ENCODE results near the gene HHATL. TPM values are rescaled to one million over a fixed set of nuclear protein-coding genes. Genes with fewer than 3 reads are reported as not detected.

Gene HHATL
- total RNA-seq, 1 donor from 2014 or later = not detected

DNA sequence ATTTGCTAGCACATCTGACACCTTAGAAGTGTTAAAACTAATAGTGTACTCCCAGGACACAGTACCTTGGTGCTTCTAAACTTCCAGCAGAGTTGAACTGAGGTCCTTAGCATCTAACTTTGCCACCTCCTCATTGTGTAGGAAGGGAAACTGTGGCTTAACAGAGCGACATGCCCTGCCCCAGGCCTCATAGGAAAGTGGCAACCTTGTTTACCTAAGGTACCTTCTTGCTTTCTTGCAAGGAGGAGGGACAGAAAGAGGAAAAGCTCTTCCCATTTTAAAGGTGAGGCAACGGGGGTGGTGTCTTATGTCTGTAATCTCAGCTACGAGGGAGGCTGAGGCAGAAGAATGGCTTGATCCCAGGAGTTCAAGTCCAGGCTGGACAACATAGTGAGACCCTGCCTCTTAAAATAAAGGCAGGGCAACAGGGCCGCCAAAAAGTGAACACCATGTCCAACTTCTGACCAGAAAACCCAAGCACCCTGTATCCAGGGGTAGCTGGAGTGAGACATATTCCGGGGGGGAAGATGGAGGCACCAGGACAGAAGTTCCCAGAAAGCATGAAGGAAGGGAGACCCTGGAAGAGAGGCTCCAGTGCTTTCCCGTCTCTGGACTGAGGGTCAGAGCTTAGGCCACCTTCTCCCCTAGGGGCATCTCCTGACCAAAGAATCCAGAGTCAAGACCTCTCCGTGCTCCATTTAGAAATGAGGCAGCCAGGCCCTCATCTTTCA is 17.8 kb downstream of the HHATL start:
- FAIRE-seq (no peak), DNase-seq (ENCODE audit: low read depth) (no peak)
- Histone ChIP-seq H3K4me1 (ENCODE audit: insufficient read depth, low read length) (peaks cover 14% of the 10 kb centered on the region), H3K9ac (ENCODE audit: low read length) (no peak overlapping the region), H4K20me1 (ENCODE audit: insufficient read depth, low read length) (no peaks in the 10 kb centered on the region), H3K36me3 (ENCODE audit: insufficient read depth, low read length) (no peaks in the 10 kb centered on the region), H3K9me3 (ENCODE audit: insufficient read depth, low read depth, low read length) (peaks cover 4% of the 10 kb centered on the region), H3K27me3 (ENCODE audit: insufficient read depth, low read length) (peaks cover 15% of the 10 kb centered on the region), H2AFZ (ENCODE audit: low read depth, low read length) (no peak overlapping the region), H3K4me2 (ENCODE audit: low read length) (peak overlapping the region; percentile 59), H3K79me2 (ENCODE audit: insufficient read depth, low read length) (no peaks in the 10 kb centered on the region), H3K27ac (ENCODE audit: low read depth, low read length) (no peak overlapping the region), H3K4me3 (ENCODE audit: insufficient read depth, low read depth, low read length) (no peak overlapping the region)
- H3K4me3 Mint-ChIP-seq (ENCODE audit: unreplicated experiment) = no peak overlapping the region
- H3K4me1 Mint-ChIP-seq (ENCODE audit: low read depth, unreplicated experiment) = peaks cover 15% of the 10 kb centered on the region
- TF ChIP-seq EZH2 (IDR thresholded peaks at IDR 0.05; ENCODE audit: insufficient read depth, low read length) = no peak
- TF ChIP-seq, protein P1, sequence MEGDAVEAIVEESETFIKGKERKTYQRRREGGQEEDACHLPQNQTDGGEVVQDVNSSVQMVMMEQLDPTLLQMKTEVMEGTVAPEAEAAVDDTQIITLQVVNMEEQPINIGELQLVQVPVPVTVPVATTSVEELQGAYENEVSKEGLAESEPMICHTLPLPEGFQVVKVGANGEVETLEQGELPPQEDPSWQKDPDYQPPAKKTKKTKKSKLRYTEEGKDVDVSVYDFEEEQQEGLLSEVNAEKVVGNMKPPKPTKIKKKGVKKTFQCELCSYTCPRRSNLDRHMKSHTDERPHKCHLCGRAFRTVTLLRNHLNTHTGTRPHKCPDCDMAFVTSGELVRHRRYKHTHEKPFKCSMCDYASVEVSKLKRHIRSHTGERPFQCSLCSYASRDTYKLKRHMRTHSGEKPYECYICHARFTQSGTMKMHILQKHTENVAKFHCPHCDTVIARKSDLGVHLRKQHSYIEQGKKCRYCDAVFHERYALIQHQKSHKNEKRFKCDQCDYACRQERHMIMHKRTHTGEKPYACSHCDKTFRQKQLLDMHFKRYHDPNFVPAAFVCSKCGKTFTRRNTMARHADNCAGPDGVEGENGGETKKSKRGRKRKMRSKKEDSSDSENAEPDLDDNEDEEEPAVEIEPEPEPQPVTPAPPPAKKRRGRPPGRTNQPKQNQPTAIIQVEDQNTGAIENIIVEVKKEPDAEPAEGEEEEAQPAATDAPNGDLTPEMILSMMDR (IDR thresholded peaks at IDR 0.05; ENCODE audit: insufficient read depth, low read depth, low read length) = no peak
- no peak overlapping the region for H3K27ac Mint-ChIP-seq (ENCODE audit: unreplicated experiment)
- peaks cover under 1% of the 10 kb centered on the region for H3K9me3 Mint-ChIP-seq (ENCODE audit: unreplicated experiment)
- peaks cover 3% of the 10 kb centered on the region for H3K36me3 Mint-ChIP-seq (ENCODE audit: low read depth, unreplicated experiment)
- H3K27me3 Mint-ChIP-seq (ENCODE audit: low read depth, unreplicated experiment) = peaks cover 15% of the 10 kb centered on the region

DNA sequence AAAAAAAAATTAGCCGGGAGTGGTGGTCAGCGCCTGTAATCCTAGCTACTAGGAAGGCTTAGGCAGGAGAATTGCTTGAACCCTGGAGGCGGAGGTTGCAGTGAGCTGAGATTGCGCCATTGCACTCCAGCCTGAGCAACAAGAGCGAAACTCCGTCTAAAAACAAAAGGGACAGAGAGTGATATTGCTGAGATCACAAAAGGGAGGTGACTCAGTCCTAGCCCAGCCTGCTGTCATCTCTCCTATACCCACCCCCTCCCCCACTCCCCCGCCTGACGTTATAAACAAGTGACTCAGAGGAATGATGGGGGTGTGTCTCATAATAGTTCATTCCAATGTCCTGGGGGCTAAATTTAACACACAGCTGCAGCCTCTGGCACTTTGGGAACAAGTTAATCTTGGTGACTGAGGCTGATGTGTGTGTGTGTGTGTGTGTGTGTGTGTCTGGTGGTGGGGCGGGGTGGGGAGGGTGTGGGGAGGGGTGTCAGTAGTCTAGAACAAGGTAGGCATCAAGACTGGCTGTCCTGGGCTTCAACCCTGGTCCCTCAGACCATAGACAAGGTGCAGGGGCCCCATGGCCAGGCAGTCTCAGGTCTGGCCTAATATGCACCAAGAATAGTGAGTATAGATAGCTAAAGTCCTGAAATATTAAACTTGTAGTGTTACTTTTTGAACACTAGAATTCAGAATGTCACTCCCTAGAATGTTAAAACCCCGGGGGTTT is 18.6 kb downstream of the HHATL start:
- H2AFZ ChIP-seq (ENCODE audit: low read depth, low read length) = no peak overlapping the region
- no peak overlapping the region for H3K9ac ChIP-seq (ENCODE audit: low read length)
- H3K27ac Mint-ChIP-seq (ENCODE audit: unreplicated experiment) = peak overlapping the region; percentile 83
- peak overlapping the region; percentile 61 for H3K4me2 ChIP-seq (ENCODE audit: low read length)
- TF ChIP-seq EZH2 (IDR thresholded peaks at IDR 0.05; ENCODE audit: insufficient read depth, low read length) = no peak
- TF ChIP-seq, protein P1 (IDR thresholded peaks at IDR 0.05; ENCODE audit: insufficient read depth, low read depth, low read length) = no peak
- H3K79me2 ChIP-seq (ENCODE audit: insufficient read depth, low read length) = no peaks in the 10 kb centered on the region
- H3K27me3 ChIP-seq (ENCODE audit: insufficient read depth, low read length) = peaks cover 15% of the 10 kb centered on the region
- H3K4me1 Mint-ChIP-seq (ENCODE audit: low read depth, unreplicated experiment) = peaks cover 16% of the 10 kb centered on the region
- no peak overlapping the region for H3K4me3 ChIP-seq (ENCODE audit: insufficient read depth, low read depth, low read length)
- FAIRE-seq (peak; percentile 9), DNase-seq (ENCODE audit: low read depth) (peak; percentile 92)
- no peak overlapping the region for H3K4me3 Mint-ChIP-seq (ENCODE audit: unreplicated experiment)
- H3K4me1 ChIP-seq (ENCODE audit: insufficient read depth, low read length) = peaks cover 14% of the 10 kb centered on the region
- peaks cover 4% of the 10 kb centered on the region for H3K9me3 ChIP-seq (ENCODE audit: insufficient read depth, low read depth, low read length)
- H3K27me3 Mint-ChIP-seq (ENCODE audit: low read depth, unreplicated experiment) = peaks cover 8% of the 10 kb centered on the region
- no peaks in the 10 kb centered on the region for H3K36me3 ChIP-seq (ENCODE audit: insufficient read depth, low read length)
- H4K20me1 ChIP-seq (ENCODE audit: insufficient read depth, low read length) = no peaks in the 10 kb centered on the region
- peaks cover 5% of the 10 kb centered on the region for H3K9me3 Mint-ChIP-seq (ENCODE audit: unreplicated experiment)
- no peak overlapping the region for H3K27ac ChIP-seq (ENCODE audit: low read depth, low read length)
- peaks cover 3% of the 10 kb centered on the region for H3K36me3 Mint-ChIP-seq (ENCODE audit: low read depth, unreplicated experiment)
